MM.1S (cell line): ENCODE results near the gene TNN.

Source experiments
- DNase-seq: peaks from one replicate; pipeline ENCODE4 v3.0.0-alpha.2; 2015
- H2AFZ ChIP-seq: fragments of 300-600 bp; sonication (generic); 2 replicates; pipeline ENCODE4 v1.6.0; 2016; ENCODE audit warnings: antibody characterized with exemption, low read length
- H3F3A ChIP-seq: fragments of 300-600 bp; sonication (generic); 2 replicates; pipeline ENCODE4 v1.6.1; 2016; ENCODE audit warnings: mild to moderate bottlenecking, antibody characterized with exemption, low read length, moderate library complexity, mixed read lengths; ENCODE audit not compliant: insufficient read depth
- H3K27ac ChIP-seq: fragments of 300-600 bp; sonication (generic); 2 replicates; pipeline ENCODE4 v1.5.1; 2016; ENCODE audit warnings: mild to moderate bottlenecking, low read length
- H3K27me3 ChIP-seq: fragments of 300-600 bp; sonication (generic); replicated peaks from 2 replicates; pipeline ENCODE4 v1.6.0; 2016; ENCODE audit warnings: low read length; ENCODE audit not compliant: insufficient read depth
- H3K36me3 ChIP-seq: fragments of 300-600 bp; sonication (generic); replicated peaks from 2 replicates; pipeline ENCODE4 v1.6.1; 2016; ENCODE audit warnings: mild to moderate bottlenecking, low read length, mixed read lengths; ENCODE audit not compliant: insufficient read depth
- H3K4me1 ChIP-seq: fragments of 300-600 bp; sonication (generic); 2 replicates; pipeline ENCODE4 v1.6.1; 2016; ENCODE audit warnings: low read length, mixed read lengths
- H3K4me2 ChIP-seq: fragments of 300-600 bp; sonication (generic); 2 replicates; pipeline ENCODE4 v1.6.0; 2016; ENCODE audit warnings: low read depth, low read length
- H3K4me3 ChIP-seq: fragments of 300-600 bp; sonication (generic); 2 replicates; pipeline ENCODE4 v1.5.1; 2016; ENCODE audit warnings: low read length, mixed read lengths
- H3K79me2 ChIP-seq: fragments of 300-600 bp; sonication (generic); 2 replicates; pipeline ENCODE4 v1.6.1; 2016; ENCODE audit warnings: mixed run types, low read length, mixed read lengths
- H3K9ac ChIP-seq: fragments of 300-600 bp; sonication (generic); 2 replicates; pipeline ENCODE4 v1.6.1; 2016; ENCODE audit warnings: low read length, mixed read lengths
- H3K9me2 ChIP-seq: fragments of 300-600 bp; sonication (generic); replicated peaks from 2 replicates; pipeline ENCODE4 v1.6.1; 2016; ENCODE audit warnings: mild to moderate bottlenecking, low read length, mixed read lengths; ENCODE audit not compliant: insufficient read depth
- H3K9me3 ChIP-seq: fragments of 300-600 bp; sonication (generic); replicated peaks from 2 replicates; pipeline ENCODE4 v1.6.1; 2016; ENCODE audit warnings: mild to moderate bottlenecking, low read length, mixed read lengths; ENCODE audit not compliant: insufficient read depth
- H4K20me1 ChIP-seq: fragments of 300-600 bp; sonication (generic); 2 replicates; pipeline ENCODE4 v1.6.1; 2016; ENCODE audit warnings: mild to moderate bottlenecking, low read length, moderate library complexity, mixed read lengths; ENCODE audit not compliant: insufficient read depth
- CTCF ChIP-seq: fragments of 300-600 bp; sonication (generic); IDR thresholded peaks from 2 replicates; pipeline ENCODE4 v1.5.1; 2016; ENCODE audit warnings: antibody characterized with exemption, low read length, mixed read lengths
- EZH2 ChIP-seq: fragments of 300-600 bp; sonication (generic); optimal IDR thresholded peaks from 2 replicates; pipeline ENCODE3; 2017; ENCODE audit warnings: low read depth, mild to moderate bottlenecking, antibody characterized with exemption, low read length, mixed read lengths
- EZH2phosphoT487 ChIP-seq: fragments of 300-600 bp; sonication (generic); IDR thresholded peaks from 2 replicates; pipeline ENCODE4 v1.6.1; 2018; ENCODE audit warnings: antibody characterized with exemption, low read length

The TNN gene

GRCh38 chr1:175157200-175157599, 89.6 kb downstream of the TNN start:
- Histone ChIP-seq H3F3A (peaks cover 19% of the 10 kb centered on the region), H3K9me2 (no peaks in the 10 kb centered on the region), H3K4me2 (no peak overlapping the region), H3K4me3 (no peak overlapping the region), H3K79me2 (no peaks in the 10 kb centered on the region), H3K9ac (no peak overlapping the region), H3K4me1 (peaks cover 24% of the 10 kb centered on the region), H3K27me3 (no peaks in the 10 kb centered on the region), H3K36me3 (peaks cover 14% of the 10 kb centered on the region; the same call in 1 of the 2 replicates), H3K9me3 (no peaks in the 10 kb centered on the region), H4K20me1 (no peaks in the 10 kb centered on the region), H2AFZ (no peak overlapping the region), H3K27ac (no peak overlapping the region)
- no peak for DNase-seq
- no peak for TF ChIP-seq EZH2phosphoT487
- no peak for TF ChIP-seq CTCF
- TF ChIP-seq EZH2 = no peak

GRCh38 chr1:175158170-175158591, 90.5 kb downstream of the TNN start:
- H3K27ac ChIP-seq = no peak overlapping the region

GRCh38 chr1:175162955-175163354, 95.3 kb downstream of the TNN start:
- no peaks in the 10 kb centered on the region for H3K27me3 ChIP-seq
- H3K4me3 ChIP-seq = no peak overlapping the region
- DNase-seq = no peak
- no peaks in the 10 kb centered on the region for H3K4me1 ChIP-seq
- no peaks in the 10 kb centered on the region for H3K9me3 ChIP-seq
- no peak overlapping the region for H3K27ac ChIP-seq
- H2AFZ ChIP-seq = no peak overlapping the region
- TF ChIP-seq EZH2 (no peak), CTCF (no peak), EZH2phosphoT487 (no peak)
- H3K4me2 ChIP-seq = no peak overlapping the region
- H3K9ac ChIP-seq = no peak overlapping the region
- H3K9me2 ChIP-seq = no peaks in the 10 kb centered on the region
- peaks cover 36% of the 10 kb centered on the region for H3K36me3 ChIP-seq
- no peaks in the 10 kb centered on the region for H3F3A ChIP-seq
- peaks cover 30% of the 10 kb centered on the region for H3K79me2 ChIP-seq
- no peaks in the 10 kb centered on the region for H4K20me1 ChIP-seq

More at GRCh38 chr1:175158170-175158591, 90.5 kb downstream of the TNN start:
- H3K9me3 ChIP-seq = no peaks in the 10 kb centered on the region
- no peak overlapping the region for H3K9ac ChIP-seq
- H4K20me1 ChIP-seq = no peaks in the 10 kb centered on the region
- DNase-seq = no peak
- TF ChIP-seq EZH2phosphoT487 = no peak
- no peak for TF ChIP-seq CTCF
- 0 out of 2 replicates have a peak, but pooled peaks cover 2% of the 10 kb centered on the region for H3K79me2 ChIP-seq
- no peak overlapping the region for H2AFZ ChIP-seq
- no peak overlapping the region for H3K4me3 ChIP-seq
- no peak overlapping the region for H3K4me2 ChIP-seq
- H3K36me3 ChIP-seq = peaks cover 21% of the 10 kb centered on the region
- H3K4me1 ChIP-seq = peaks cover 24% of the 10 kb centered on the region
- peaks cover 19% of the 10 kb centered on the region for H3F3A ChIP-seq
- no peaks in the 10 kb centered on the region for H3K9me2 ChIP-seq
- no peaks in the 10 kb centered on the region for H3K27me3 ChIP-seq
